Measurements from ENCODE around the gene OXA1L.

GRCh38 chr14:22802860-22803686, 36.6 kb downstream of the OXA1L start:
- no peak for TF ChIP-seq CTCF (IDR thresholded peaks at IDR 0.05; ENCODE audit: insufficient read depth, low read depth, low read length)
- TF ChIP-seq EZH2 (IDR thresholded peaks at IDR 0.05; ENCODE audit: insufficient read depth, low read length), result no peak
